22Rv1 (cell line): ENCODE results near the gene DYNLT1.
"Not testable (repeated sequence)": the region's sequence is repeated elsewhere in the genome, so short reads cannot be mapped to it uniquely, and the experiment has no call there.

Experiments
- H3K27ac ChIP-seq: fragments of 450-650 bp; 2 replicates; pipeline ENCODE4 v1.5.1; 2017
- ZFX ChIP-seq: fragments of 450-650 bp; IDR thresholded peaks from 2 replicates; pipeline ENCODE4 v1.6.1; 2017; ENCODE audit warnings: antibody characterized with exemption, borderline replicate concordance
- TF ChIP-seq, protein P1 (sequence below): fragments of 450-650 bp; IDR thresholded peaks from 2 replicates; pipeline ENCODE4 v1.5.1; 2017; ENCODE audit warnings: mild to moderate bottlenecking

Gene DYNLT1

GRCh38 chr6:158633127-158633526, 11.4 kb downstream of the DYNLT1 start:
- H3K27ac ChIP-seq: no peak overlapping the region
- TF ChIP-seq, protein P1, sequence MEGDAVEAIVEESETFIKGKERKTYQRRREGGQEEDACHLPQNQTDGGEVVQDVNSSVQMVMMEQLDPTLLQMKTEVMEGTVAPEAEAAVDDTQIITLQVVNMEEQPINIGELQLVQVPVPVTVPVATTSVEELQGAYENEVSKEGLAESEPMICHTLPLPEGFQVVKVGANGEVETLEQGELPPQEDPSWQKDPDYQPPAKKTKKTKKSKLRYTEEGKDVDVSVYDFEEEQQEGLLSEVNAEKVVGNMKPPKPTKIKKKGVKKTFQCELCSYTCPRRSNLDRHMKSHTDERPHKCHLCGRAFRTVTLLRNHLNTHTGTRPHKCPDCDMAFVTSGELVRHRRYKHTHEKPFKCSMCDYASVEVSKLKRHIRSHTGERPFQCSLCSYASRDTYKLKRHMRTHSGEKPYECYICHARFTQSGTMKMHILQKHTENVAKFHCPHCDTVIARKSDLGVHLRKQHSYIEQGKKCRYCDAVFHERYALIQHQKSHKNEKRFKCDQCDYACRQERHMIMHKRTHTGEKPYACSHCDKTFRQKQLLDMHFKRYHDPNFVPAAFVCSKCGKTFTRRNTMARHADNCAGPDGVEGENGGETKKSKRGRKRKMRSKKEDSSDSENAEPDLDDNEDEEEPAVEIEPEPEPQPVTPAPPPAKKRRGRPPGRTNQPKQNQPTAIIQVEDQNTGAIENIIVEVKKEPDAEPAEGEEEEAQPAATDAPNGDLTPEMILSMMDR: no peak
- no peak for TF ChIP-seq ZFX

DNA sequence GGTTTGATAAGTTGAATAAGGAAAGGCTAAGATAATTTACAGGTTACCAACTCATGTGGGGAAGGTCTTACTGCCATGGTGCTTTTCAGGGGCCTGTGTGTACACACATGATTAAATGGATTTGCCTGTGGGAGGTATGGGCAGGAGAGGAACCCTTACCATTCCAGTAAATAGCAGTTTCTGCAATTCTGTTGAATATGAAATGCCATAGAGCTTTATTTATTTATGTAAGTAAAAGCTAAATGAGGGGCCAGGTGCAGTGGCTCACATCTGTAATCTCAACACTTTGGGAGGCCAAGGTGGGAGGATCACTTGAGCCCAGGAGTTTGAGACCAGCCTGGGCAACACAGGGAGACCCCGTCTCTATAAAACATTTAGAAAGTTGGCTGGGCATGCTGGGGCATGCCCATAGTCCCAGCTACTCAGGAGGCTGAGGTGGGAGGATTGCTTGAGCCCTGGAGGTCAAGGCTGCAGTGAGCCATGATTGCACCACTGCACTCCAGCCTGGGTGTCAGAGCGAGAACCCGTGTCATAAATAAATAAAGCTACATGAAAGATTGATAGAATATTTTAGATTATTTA, 11.9 kb downstream of the DYNLT1 start:
- H3K27ac ChIP-seq: not testable (repeated sequence)

DNA sequence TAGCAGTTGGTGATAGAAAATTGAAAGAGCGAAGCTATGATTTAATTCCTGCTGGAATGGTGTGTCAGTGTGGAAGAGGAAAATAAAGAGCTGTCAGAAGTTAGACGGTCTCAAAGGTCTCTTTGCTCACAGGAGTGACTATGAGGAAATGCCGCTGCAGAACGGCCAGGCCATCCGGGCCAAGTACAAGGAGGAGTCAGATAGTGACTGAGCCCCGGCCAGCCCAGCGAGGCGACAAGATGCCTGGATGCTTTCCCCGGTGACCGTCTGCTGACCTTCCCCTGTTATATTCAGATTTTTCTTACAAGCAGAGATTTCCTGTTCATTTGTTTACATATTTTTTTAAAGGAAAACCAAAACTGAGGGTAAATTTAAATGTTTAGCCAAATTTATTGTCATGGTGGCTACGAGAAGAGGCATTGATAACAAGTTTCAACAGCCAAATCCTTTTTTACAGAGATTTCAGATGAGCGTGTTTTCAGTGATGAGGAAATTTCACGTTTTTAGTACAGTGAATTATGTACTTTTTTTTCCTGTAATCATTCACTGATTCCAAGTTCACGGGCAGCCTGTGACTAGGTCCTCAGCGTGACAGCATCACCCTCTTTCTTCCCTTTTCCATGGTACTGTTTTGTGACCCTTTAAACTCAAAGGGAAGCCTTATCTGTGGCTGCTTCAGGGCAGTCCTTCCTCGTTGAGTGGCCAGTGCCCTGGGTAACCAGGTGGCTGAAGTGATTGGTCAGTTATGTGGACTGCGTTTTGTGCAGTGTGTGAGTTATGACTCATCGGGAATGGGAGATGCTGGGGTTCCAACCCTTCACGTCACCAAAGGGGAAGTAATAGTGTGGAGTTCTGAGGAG, 12.6 kb downstream of the DYNLT1 start:
- TF ChIP-seq ZFX: no peak
- TF ChIP-seq, protein P1: no peak
- no peak overlapping the region for H3K27ac ChIP-seq

- H3K27ac ChIP-seq: no peak overlapping the region
- no peak for TF ChIP-seq ZFX
- TF ChIP-seq, protein P1: no peak
Observed at GRCh38 chr6:158630938-158631616, 13.5 kb downstream of the DYNLT1 start.

GRCh38 chr6:158629367-158630221, 14.9 kb downstream of the DYNLT1 start:
- peak overlapping the region; percentile 31; the same call in 1 of the 2 replicates for H3K27ac ChIP-seq
- TF ChIP-seq, protein P1: peak; percentile 68
- TF ChIP-seq ZFX: no peak

- no peak for TF ChIP-seq ZFX
- TF ChIP-seq, protein P1: no peak
- H3K27ac ChIP-seq: 0 out of 2 replicates have a peak overlapping the region, but pooled peaks have one; percentile 31
Observed at GRCh38 chr6:158628542-158628941, 16.0 kb downstream of the DYNLT1 start.

GRCh38 chr6:158627940-158628211, 16.7 kb downstream of the DYNLT1 start:
- no peak for TF ChIP-seq ZFX
- TF ChIP-seq, protein P1: no peak
- no peak overlapping the region for H3K27ac ChIP-seq
